GM23338 (cell line): Measurements from ENCODE around the gene HOXC12. TPM values are rescaled to one million over a fixed set of nuclear protein-coding genes. Genes with fewer than 3 reads are reported as not detected.

Source experiments
- ATAC-seq: fragments of 200-7000 bp; cut with Tn5 transposase; 3 replicates; pipeline ENCODE4 v1.9.1; 2020
- DNase-seq: peaks from one replicate; pipeline ENCODE4 v3.0.0-alpha.2; 2015; ENCODE audit warnings: low spot score
- H2AFZ ChIP-seq: fragments of 200-600 bp; sonication (generic); 2 replicates; pipeline ENCODE4 v1.8.0; 2016; ENCODE audit warnings: antibody characterized with exemption, mild to moderate bottlenecking, moderate library complexity
- H3F3A ChIP-seq: fragments of 200-600 bp; sonication (generic); replicated peaks from 2 replicates; pipeline ENCODE4 v1.8.0; 2017; ENCODE audit warnings: antibody characterized with exemption, mixed run types, low read depth
- H3K27ac ChIP-seq: fragments of 200-600 bp; sonication (generic); 2 replicates; pipeline ENCODE4 v1.6.1; 2016; ENCODE audit warnings: low read depth
- H3K27me3 ChIP-seq: fragments of 200-600 bp; sonication (generic); 2 replicates; pipeline ENCODE4 v1.8.0; 2016; ENCODE audit warnings: mild to moderate bottlenecking, mixed run types, moderate library complexity; ENCODE audit not compliant: insufficient read depth
- H3K36me3 ChIP-seq: fragments of 200-600 bp; sonication (generic); 2 replicates; pipeline ENCODE4 v1.8.0; 2016; ENCODE audit warnings: mild to moderate bottlenecking; ENCODE audit not compliant: insufficient read depth
- H3K4me1 ChIP-seq: fragments of 200-600 bp; sonication (generic); 2 replicates; pipeline ENCODE4 v1.8.0; 2016; ENCODE audit warnings: mild to moderate bottlenecking, moderate library complexity; ENCODE audit not compliant: insufficient read depth
- H3K4me2 ChIP-seq: fragments of 200-600 bp; sonication (generic); 2 replicates; pipeline ENCODE4 v1.7.1; 2017; ENCODE audit warnings: mixed run types
- H3K4me3 ChIP-seq: fragments of 200-600 bp; sonication (generic); 2 replicates; pipeline ENCODE4 v1.6.1; 2016; ENCODE audit warnings: mixed run types
- H3K79me2 ChIP-seq: fragments of 200-600 bp; sonication (generic); replicated peaks from 2 replicates; pipeline ENCODE4 v1.8.0; 2017; ENCODE audit warnings: mild to moderate bottlenecking; ENCODE audit not compliant: insufficient read depth
- H3K9me2 ChIP-seq: fragments of 200-600 bp; sonication (generic); 2 replicates; pipeline ENCODE4 v1.8.0; 2017; ENCODE audit not compliant: insufficient read depth
- H4K20me1 ChIP-seq: fragments of 200-600 bp; sonication (generic); replicated peaks from 2 replicates; pipeline ENCODE4 v1.8.0; 2017; ENCODE audit warnings: mild to moderate bottlenecking; ENCODE audit not compliant: insufficient read depth
- H3K27ac Mint-ChIP-seq: 2 replicates; pipeline ENCODE4 v1.8.0; 2020; ENCODE audit warnings: inconsistent platforms, mild to moderate bottlenecking, moderate library complexity, mixed read lengths
- H3K27me3 Mint-ChIP-seq: 3 replicates; pipeline ENCODE4 v1.8.0; 2022; ENCODE audit warnings: low read depth, mild to moderate bottlenecking, moderate library complexity, mixed read lengths, inconsistent platforms; ENCODE audit not compliant: insufficient read depth, poor library complexity
- H3K36me3 Mint-ChIP-seq: 3 replicates; pipeline ENCODE4 v1.8.0; 2021; ENCODE audit warnings: low read depth, mild to moderate bottlenecking, inconsistent platforms, moderate library complexity, mixed read lengths
- H3K4me1 Mint-ChIP-seq: 3 replicates; pipeline ENCODE4 v1.8.0; 2020; ENCODE audit warnings: mild to moderate bottlenecking, inconsistent platforms, mixed read lengths
- H3K4me3 Mint-ChIP-seq: 3 replicates; pipeline ENCODE4 v1.8.0; 2021; ENCODE audit warnings: moderate library complexity, mild to moderate bottlenecking, inconsistent platforms, mixed read lengths
- H3K9me3 Mint-ChIP-seq: 3 replicates; pipeline ENCODE4 v1.8.0; 2020; ENCODE audit warnings: moderate library complexity, mild to moderate bottlenecking, inconsistent platforms, mixed read lengths
- CREB1 ChIP-seq: fragments of 250-450 bp; sonication (Bioruptor Pico); IDR thresholded peaks from 2 replicates; pipeline ENCODE4 v1.5.0; 2020; ENCODE audit warnings: low read depth, mild to moderate bottlenecking, moderate library complexity
- EZH2 ChIP-seq: fragments of 200-600 bp; sonication (generic); IDR thresholded peaks from one replicate; pipeline ENCODE4 v1.8.0; 2017; ENCODE audit warnings: antibody characterized with exemption, mild to moderate bottlenecking, low read depth; ENCODE audit not compliant: unreplicated experiment
- POLR2AphosphoS5 ChIP-seq: IDR thresholded peaks from 2 replicates; pipeline ENCODE4 v1.6.1; 2016; ENCODE audit warnings: antibody characterized with exemption, low read depth
- ZNF114 ChIP-seq: fragments of 250-450 bp; sonication (Bioruptor Pico); IDR thresholded peaks from 2 replicates; pipeline ENCODE4 v1.5.0; 2020; ENCODE audit warnings: mild to moderate bottlenecking, moderate library complexity
- ZNF331 ChIP-seq: fragments of 250-450 bp; sonication (Bioruptor Pico); IDR thresholded peaks from 2 replicates; pipeline ENCODE4 v1.5.0; 2020; ENCODE audit warnings: low read depth, mild to moderate bottlenecking, moderate library complexity
- ZNF462 ChIP-seq: fragments of 250-450 bp; sonication (Bioruptor Pico); IDR thresholded peaks from 2 replicates; pipeline ENCODE4 v1.5.0; 2020; ENCODE audit warnings: mild to moderate bottlenecking, moderate library complexity
- polyA plus RNA-seq: library from polyadenylated mRNA; unstranded; fragments of >200 nt; fragmentation: Nextera tagmentation; extraction: Ambion mirVana; gene quantifications from 2 replicates; pipeline ENCODE4 v1.2.1, GENCODE V29; 2016
- total RNA-seq: library from RNA; depleted of rRNA; stranded (reverse); fragments of >200 nt; shearing (Covaris generic); gene quantifications from 2 replicates; pipeline ENCODE4 v1.2.3, GENCODE V29; 2014

HOXC12 gene
- total and polyA plus RNA-seq, 2 experiments from 2014 or later = not detected

DNA sequence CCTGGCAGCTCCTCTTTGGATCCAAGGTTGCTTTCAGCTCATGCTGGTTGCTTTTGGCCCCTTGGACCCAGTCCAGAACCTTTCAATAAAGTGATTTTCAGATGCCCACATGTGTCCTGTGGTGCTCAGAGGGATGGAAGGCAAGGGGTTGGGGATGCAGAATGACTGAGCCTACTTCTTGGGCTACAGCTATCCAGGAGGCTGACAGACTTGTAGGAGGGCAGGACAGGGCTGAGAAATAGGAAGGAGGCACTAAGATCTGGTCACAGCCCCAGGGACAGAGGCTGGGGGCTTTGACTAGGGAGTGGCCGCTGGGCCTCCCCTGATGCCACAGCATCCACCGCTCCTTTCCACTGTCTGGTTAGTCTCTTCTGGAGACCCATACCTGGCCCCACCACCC, 17.0 kb downstream of the HOXC12 start:
- H3K36me3 Mint-ChIP-seq = no peaks in the 10 kb centered on the region
- ATAC-seq (no peak), DNase-seq (no peak)
- no peak overlapping the region for H3K4me3 ChIP-seq
- H3K79me2 ChIP-seq = no peaks in the 10 kb centered on the region
- no peaks in the 10 kb centered on the region; the same call in 1 of the 2 replicates for H3K36me3 ChIP-seq
- peaks cover 100% of the 10 kb centered on the region for H3K27me3 ChIP-seq
- no peak overlapping the region for H3K4me3 Mint-ChIP-seq
- no peak overlapping the region for H2AFZ ChIP-seq
- peaks cover 99% of the 10 kb centered on the region for H3K27me3 Mint-ChIP-seq
- peaks cover 31% of the 10 kb centered on the region for H3F3A ChIP-seq
- peaks cover 13% of the 10 kb centered on the region for H3K4me1 ChIP-seq
- TF ChIP-seq ZNF462 (CRISPR knock-in tag) = no peak
- TF ChIP-seq CREB1 (CRISPR knock-in tag) = no peak
- TF ChIP-seq EZH2 = no peak
- no peak for TF ChIP-seq ZNF114 (CRISPR knock-in tag)
- no peak for TF ChIP-seq ZNF331 (CRISPR knock-in tag)
- no peak for TF ChIP-seq POLR2AphosphoS5
- H3K27ac ChIP-seq = no peak overlapping the region
- H3K9me3 Mint-ChIP-seq = no peaks in the 10 kb centered on the region; the same call in 1 of the 3 replicates
- H3K4me1 Mint-ChIP-seq = peaks cover 17% of the 10 kb centered on the region
- no peak overlapping the region for H3K4me2 ChIP-seq
- no peaks in the 10 kb centered on the region for H3K9me2 ChIP-seq
- peaks cover 50% of the 10 kb centered on the region for H4K20me1 ChIP-seq
- H3K27ac Mint-ChIP-seq = no peak overlapping the region

DNA sequence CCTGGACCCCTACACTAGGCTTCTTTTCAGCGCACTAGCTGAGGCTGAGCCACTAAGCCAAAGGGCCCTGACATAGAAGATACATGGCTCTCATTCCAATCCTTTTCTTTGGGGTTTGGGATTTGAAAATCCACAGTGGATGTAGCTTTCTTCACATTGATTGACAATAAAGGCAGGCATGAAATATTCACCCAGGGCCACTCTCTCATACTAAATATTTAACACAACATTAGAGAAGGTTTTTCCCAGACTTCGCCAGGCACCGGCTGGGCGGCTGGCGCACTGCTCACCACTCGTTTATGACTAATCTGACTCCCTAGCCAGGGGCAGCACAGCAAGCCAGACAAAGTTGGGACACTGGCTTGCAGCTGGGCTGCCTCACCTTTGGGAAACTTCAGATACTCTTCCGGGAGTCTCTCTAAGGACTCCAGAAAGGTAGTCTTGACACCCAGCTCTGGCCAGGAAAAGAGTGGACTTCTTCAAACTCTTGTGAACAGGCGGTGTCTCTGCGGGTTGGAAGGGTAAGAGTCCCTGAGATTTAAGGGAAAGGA, 17.5 kb downstream of the HOXC12 start:
- H3K9me2 ChIP-seq = no peaks in the 10 kb centered on the region
- peaks cover 17% of the 10 kb centered on the region for H3K4me1 Mint-ChIP-seq
- no peak overlapping the region for H2AFZ ChIP-seq
- H3K4me3 Mint-ChIP-seq = no peak overlapping the region; the same call in 2 of the 3 replicates
- no peak overlapping the region for H3K27ac ChIP-seq
- no peak overlapping the region for H3K27ac Mint-ChIP-seq
- H3K9me3 Mint-ChIP-seq = no peaks in the 10 kb centered on the region; the same call in 1 of the 3 replicates
- peaks cover 100% of the 10 kb centered on the region for H3K27me3 ChIP-seq
- no peaks in the 10 kb centered on the region for H3K79me2 ChIP-seq
- peaks cover 99% of the 10 kb centered on the region for H3K27me3 Mint-ChIP-seq
- H3K4me3 ChIP-seq = no peak overlapping the region
- peaks cover 16% of the 10 kb centered on the region for H3K4me1 ChIP-seq
- H3K36me3 Mint-ChIP-seq = no peaks in the 10 kb centered on the region
- ATAC-seq (no peak), DNase-seq (no peak)
- H3K4me2 ChIP-seq = no peak overlapping the region
- TF ChIP-seq EZH2 = peak; percentile 77
- no peak for TF ChIP-seq POLR2AphosphoS5
- no peaks in the 10 kb centered on the region; the same call in 1 of the 2 replicates for H3K36me3 ChIP-seq
- H3F3A ChIP-seq = peaks cover 28% of the 10 kb centered on the region
- H4K20me1 ChIP-seq = peaks cover 49% of the 10 kb centered on the region
